ENCODE results near the gene GRM4.

DNA sequence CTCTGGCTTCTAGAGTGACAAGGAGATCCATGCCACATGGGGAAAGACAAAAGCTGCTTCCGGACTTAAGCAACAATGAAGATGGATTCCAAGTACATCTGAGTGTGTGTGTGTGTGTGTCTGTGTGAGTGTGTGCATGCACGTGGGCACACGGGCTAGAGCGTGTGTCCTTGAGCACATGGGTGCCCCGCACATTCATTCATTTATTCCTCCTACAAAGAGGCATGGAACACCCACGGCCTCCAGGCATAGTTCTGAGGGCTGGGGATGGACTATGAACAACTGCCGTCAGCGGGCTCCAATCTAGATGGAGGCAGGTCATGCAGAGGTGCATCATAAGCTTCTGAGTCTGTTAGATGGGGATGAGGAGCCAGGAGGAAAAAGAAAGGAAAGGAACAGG lies 49.1 kb downstream of the GRM4 start:
- TF ChIP-seq, protein P1, sequence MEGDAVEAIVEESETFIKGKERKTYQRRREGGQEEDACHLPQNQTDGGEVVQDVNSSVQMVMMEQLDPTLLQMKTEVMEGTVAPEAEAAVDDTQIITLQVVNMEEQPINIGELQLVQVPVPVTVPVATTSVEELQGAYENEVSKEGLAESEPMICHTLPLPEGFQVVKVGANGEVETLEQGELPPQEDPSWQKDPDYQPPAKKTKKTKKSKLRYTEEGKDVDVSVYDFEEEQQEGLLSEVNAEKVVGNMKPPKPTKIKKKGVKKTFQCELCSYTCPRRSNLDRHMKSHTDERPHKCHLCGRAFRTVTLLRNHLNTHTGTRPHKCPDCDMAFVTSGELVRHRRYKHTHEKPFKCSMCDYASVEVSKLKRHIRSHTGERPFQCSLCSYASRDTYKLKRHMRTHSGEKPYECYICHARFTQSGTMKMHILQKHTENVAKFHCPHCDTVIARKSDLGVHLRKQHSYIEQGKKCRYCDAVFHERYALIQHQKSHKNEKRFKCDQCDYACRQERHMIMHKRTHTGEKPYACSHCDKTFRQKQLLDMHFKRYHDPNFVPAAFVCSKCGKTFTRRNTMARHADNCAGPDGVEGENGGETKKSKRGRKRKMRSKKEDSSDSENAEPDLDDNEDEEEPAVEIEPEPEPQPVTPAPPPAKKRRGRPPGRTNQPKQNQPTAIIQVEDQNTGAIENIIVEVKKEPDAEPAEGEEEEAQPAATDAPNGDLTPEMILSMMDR (IDR thresholded peaks at IDR 0.05), result no peak
- TF ChIP-seq POLR2A (IDR thresholded peaks at IDR 0.05), result no peak

Data from right lobe of liver (tissue), 4 donors.